Activated CD4-positive, alpha-beta memory T cell treated with anti-CD3 and anti-CD28 coated beads for 36 hours (primary cell): ENCODE measurements around the gene TNK2. TPM values are rescaled to one million over a fixed set of nuclear protein-coding genes. Genes with fewer than 3 reads are reported as not detected.
"Not testable (repeated sequence)": the region's sequence is repeated elsewhere in the genome, so short reads cannot be mapped to it uniquely, and the experiment has no call there.

ENCODE experiments used
- CTCF ChIA-PET: fragments of 350-600 bp; sonication (Branson Sonifier 250); formaldehyde crosslinking; loops from one replicate; lab custom pipeline; 2021; ENCODE audit warnings: antibody characterized with exemption, inconsistent platforms; lab: Charles Lee
- POLR2A ChIA-PET: fragments of 350-600 bp; sonication (Branson Sonifier 250); formaldehyde crosslinking; loops from one replicate; lab custom pipeline; 2021; ENCODE audit warnings: antibody characterized with exemption; lab: Charles Lee
- DNase-seq: peaks from one replicate; pipeline ENCODE4 v3.0.0-alpha.2; 2020
- H3K27ac Mint-ChIP-seq: one replicate; pipeline ENCODE4 v1.8.0; 2021; ENCODE audit warnings: mixed read lengths
- H3K27me3 Mint-ChIP-seq: one replicate; pipeline ENCODE4 v1.8.0; 2021; ENCODE audit warnings: mixed read lengths
- H3K36me3 Mint-ChIP-seq: one replicate; pipeline ENCODE4 v1.8.0; 2021; ENCODE audit warnings: mixed read lengths
- H3K4me1 Mint-ChIP-seq: one replicate; pipeline ENCODE4 v1.8.0; 2021; ENCODE audit warnings: low read depth, mixed read lengths
- H3K4me3 Mint-ChIP-seq: one replicate; pipeline ENCODE4 v1.8.0; 2021; ENCODE audit warnings: mild to moderate bottlenecking, mixed read lengths
- H3K9me3 Mint-ChIP-seq: one replicate; pipeline ENCODE4 v1.8.0; 2021; ENCODE audit warnings: mixed read lengths
- intact Hi-C: fragments of 100-400 bp; cut with micrococcal nuclease; formaldehyde crosslinking; loops from one replicate; pipeline ENCODE4 v1.15.1; 2023
- total RNA-seq, 2 experiments: library from RNA; stranded (reverse); gene quantifications; one replicate each; pipeline ENCODE4 v1.2.3, GENCODE V29; 2021

Gene TNK2
- total RNA-seq, result 10 to 100 TPM; 59.9 to 67.1 TPM

DNA sequence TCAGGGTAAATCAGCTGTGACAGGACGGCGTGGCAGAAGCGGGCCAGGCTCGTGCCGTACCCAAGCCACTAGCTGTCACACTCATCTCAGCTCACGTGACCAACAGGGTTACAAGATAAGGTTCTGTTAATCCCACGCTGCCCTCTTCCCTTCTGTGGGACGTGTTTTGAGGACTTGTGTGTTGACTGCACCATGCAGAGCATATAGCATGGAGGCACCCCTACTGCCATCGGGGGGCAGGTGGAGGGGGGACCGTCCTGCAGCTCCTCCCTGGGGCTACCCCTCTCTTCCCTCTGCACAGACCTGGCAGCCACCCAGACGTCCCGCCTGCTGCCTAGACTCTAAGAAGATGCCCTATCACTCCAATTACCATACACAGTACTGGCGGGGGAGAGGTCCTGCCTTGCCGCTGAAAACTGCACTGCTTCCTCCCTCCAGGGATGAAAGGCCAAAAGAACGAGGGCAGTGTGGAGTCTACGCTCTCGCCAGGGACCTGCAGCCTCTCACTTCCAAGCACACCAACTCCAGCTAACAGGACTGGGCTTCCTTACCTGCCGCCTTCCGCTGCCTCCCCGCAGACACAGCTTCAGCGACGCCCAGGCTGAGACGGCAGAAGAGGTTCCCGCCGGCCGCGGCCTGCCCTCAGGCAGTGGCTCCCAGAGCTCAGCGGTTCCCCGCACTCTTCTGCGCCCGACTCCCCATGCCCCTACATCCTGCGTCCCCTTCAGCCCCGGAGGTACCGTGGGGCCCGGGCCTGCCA is at the start of gene TNK2:
Gene TNK2, minus strand, starts transcription at position 618 of the 760 bp plus-strand sequence. CDS start 19,963 bp downstream, outside the sequence.
- H3K4me3 Mint-ChIP-seq, result peak within 1 kb of the TSS; percentile 92
- H3K36me3 Mint-ChIP-seq, result no peaks in the 10 kb centered on the region
- H3K4me1 Mint-ChIP-seq, result peaks cover 36% of the 10 kb centered on the region
- no peaks in the 10 kb centered on the region for H3K27me3 Mint-ChIP-seq
- POLR2A ChIA-PET, result interaction anchor here (0.9 to 4.0 kb wide), 4 partner anchors 9 to 56 kb away, joined by 3 to 51 read pairs (median 5); no protein-coding TSS in a partner anchor
- H3K27ac Mint-ChIP-seq, result peak within 1 kb of the TSS; percentile 99
- intact Hi-C loops, result loop anchor here (1.0 to 10.0 kb wide), 7 partner anchors 7 to 1221 kb away; partner anchors contain the start of genes FAM43A, NCBP2 and PPP1R2
- CTCF ChIA-PET, result interaction anchor here (1.5 to 6.0 kb wide), 6 partner anchors 8 to 638 kb away, joined by 4 to 109 read pairs (median 11); partner anchors contain the start of gene XXYLT1
- peak; percentile 77 for DNase-seq
- H3K9me3 Mint-ChIP-seq, result no peaks in the 10 kb centered on the region

DNA sequence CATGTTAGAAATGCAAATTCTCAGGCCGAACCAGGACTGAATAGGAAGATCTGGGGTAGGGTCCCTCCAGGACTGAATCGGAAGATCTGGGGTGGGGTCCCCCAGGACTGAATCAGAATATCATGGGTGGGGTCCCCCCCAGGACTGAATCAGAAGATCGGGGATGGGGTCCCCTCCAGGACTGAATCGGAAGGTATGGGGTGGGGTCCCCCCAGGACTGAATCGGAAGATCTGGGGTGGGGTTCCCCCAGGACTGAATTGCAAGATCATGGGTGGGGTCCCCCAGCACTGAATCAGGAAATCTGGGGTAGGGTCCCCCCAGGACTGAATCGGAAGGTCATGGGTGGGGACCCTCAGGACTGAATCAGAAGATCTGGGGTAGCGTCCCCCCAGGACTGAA is 48.2 kb upstream of the TNK2 start:
- intact Hi-C loops, result no loop called here
- no peak overlapping the region for H3K4me3 Mint-ChIP-seq
- peak overlapping the region; percentile 54 for H3K27ac Mint-ChIP-seq

DNA sequence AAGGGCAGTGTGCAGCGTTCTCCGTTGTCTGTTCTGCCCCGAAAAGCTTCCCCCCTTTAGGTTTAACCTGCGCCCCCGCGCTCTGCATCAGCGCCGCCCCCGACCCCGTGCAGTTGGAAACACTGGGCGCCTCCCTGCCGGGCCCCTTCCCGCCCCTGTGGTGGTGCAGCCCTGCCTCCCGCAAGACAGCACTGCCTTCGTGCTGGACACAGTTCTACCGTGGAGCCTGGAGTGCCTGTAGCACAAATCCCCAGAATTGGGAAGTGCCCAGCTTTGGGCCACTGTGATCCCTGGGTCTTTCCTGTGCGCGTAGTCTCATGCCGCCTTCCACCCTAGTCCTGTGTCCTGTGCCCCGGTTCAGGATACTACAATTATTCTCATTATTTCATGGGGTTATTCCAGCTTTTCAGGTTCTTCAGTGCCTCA is 47.1 kb upstream of the TNK2 start:
- DNase-seq, POLR2A ChIA-PET, H3K27me3 Mint-ChIP-seq, intact Hi-C loops, CTCF ChIA-PET, H3K9me3 Mint-ChIP-seq: not testable (repeated sequence)
- Mint-ChIP-seq H3K4me1 (peaks cover 31% of the 10 kb centered on the region), H3K36me3 (peaks cover 11% of the 10 kb centered on the region), H3K4me3 (peak overlapping the region; percentile 60), H3K27ac (peak overlapping the region; percentile 57)

More for the DNA sequence above, 48.2 kb upstream of the TNK2 start:
- no peak for DNase-seq
- Mint-ChIP-seq H3K36me3 (peaks cover 21% of the 10 kb centered on the region), H3K9me3 (no peaks in the 10 kb centered on the region), H3K27me3 (no peaks in the 10 kb centered on the region), H3K4me1 (peaks cover 29% of the 10 kb centered on the region)
- ChIA-PET CTCF (no interaction called here), POLR2A (no interaction called here)

DNA sequence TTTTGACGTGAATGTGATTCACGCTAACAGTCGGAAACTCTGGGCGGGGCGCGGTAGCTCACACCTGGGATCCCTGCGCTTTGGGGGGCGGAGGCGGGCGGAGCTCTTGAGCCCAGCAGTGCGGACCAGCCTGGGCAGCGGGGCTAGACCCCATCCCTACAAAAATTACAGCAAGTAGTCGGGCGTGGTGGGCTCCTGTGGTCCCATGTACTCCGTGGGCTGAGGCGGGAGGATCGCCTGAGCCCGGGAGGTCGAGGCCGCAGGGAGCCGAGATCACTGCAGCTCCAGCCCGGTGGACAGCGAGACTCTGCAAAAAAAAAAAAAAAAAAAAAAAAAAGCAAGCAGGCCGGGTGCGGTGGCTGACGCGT is 46.4 kb upstream of the TNK2 start:
- H3K9me3 Mint-ChIP-seq, POLR2A ChIA-PET, intact Hi-C loops, DNase-seq, CTCF ChIA-PET, H3K27me3 Mint-ChIP-seq: not testable (repeated sequence)
- Mint-ChIP-seq H3K27ac (peak overlapping the region; percentile 90), H3K4me1 (peaks cover 31% of the 10 kb centered on the region), H3K4me3 (peak overlapping the region; percentile 81), H3K36me3 (peaks cover 11% of the 10 kb centered on the region)

DNA sequence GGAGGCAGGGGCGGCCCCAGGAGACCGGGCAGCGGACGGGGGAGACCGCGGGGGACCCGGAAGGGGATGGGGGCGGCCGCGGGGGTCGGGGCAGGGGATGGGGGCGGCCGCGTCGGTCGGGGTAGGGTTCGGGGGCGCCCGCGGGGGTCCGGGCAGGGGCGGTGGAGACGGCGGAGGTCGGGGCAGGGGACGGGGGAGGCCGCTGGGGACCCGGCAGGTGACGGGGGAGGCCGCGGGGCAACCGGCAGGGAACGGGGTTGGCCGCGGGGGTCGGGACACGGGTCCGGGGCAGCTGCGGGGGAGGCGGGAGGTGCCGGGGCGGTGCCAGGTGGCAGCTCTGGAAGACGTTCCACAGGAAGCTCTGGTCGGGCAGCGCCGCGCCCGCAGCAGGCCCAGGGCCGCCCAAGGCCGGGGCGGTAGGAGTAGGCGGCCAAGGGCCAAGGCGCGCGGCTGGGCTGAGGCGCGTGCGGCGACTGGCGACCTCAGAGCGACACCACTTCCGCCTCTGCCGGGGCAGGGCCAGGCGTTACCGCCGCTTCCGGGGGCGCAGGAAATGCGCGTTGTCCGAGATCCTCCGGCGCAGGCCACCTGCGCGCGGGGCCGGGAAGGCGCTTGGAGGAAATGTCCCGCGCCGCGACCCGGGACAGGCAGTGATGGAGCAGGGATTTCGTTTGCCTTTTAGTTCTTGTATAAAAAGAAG is 45.9 kb upstream of the TNK2 start:
- CTCF ChIA-PET, POLR2A ChIA-PET, H3K9me3 Mint-ChIP-seq, H3K36me3 Mint-ChIP-seq, H3K27me3 Mint-ChIP-seq, intact Hi-C loops: not testable (repeated sequence)
- H3K4me3 Mint-ChIP-seq, result peak overlapping the region; percentile 81
- H3K4me1 Mint-ChIP-seq, result peaks cover 29% of the 10 kb centered on the region
- peak overlapping the region; percentile 90 for H3K27ac Mint-ChIP-seq
- DNase-seq, result peak; percentile 91

DNA sequence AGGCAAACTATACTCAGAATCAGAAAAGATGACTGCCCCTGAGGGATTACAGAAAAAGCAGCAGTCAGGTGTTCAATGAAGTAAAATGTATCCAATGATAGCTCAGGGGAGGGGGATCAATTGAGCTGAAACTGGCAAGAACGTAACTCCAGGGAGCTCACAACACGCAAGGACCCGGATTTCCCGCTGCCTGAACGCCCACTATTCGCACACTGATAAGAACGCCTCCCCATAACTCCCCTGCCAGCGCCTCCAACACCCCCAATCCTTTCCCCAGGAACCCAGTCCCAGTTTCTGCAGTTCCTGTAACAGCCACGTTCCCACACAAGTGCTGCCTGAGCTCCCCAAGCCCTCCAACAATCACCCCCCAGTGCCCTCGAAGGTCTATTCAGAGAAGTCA is 44.2 kb upstream of the TNK2 start:
- H3K27ac Mint-ChIP-seq, H3K9me3 Mint-ChIP-seq, H3K27me3 Mint-ChIP-seq, POLR2A ChIA-PET, DNase-seq, CTCF ChIA-PET, H3K36me3 Mint-ChIP-seq, intact Hi-C loops: not testable (repeated sequence)
- peaks cover 25% of the 10 kb centered on the region for H3K4me1 Mint-ChIP-seq
- H3K4me3 Mint-ChIP-seq, result peak overlapping the region; percentile 42

DNA sequence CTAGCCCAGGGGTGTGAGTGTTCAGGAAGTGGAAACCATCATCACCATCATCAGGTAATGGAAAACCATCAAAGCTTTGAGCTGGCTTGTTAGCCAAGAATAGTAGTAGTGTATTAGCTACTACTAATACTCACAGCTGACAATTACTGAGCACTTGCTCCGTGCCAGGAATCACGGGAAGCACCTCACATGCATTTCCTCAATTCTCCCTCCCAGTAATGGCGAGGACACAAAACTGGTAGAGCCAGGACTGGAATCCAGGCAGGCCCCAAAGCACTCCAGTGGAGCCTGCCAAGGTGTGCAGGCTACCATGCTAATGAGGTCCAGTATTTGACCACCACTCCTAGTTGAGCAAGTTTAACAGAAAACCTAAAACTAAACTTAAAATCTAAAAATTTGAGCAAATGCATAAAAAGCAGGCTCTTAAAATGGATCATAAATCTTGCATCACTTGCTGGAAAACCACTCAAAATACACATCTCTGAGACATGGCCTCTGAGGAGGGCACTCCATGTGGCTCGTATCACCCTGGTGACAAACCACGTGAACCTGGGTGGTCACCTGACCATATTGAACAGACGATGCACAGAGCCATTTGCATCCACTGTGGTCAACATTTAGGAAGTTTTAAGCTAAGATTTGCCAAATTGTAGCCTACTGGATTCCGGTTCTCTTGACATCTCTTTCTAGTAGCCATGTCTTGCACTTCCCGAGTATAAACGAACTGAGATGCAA is 43.3 kb upstream of the TNK2 start:
- H3K27ac Mint-ChIP-seq, CTCF ChIA-PET, H3K9me3 Mint-ChIP-seq, H3K36me3 Mint-ChIP-seq, H3K4me3 Mint-ChIP-seq, H3K27me3 Mint-ChIP-seq, POLR2A ChIA-PET, DNase-seq, intact Hi-C loops: not testable (repeated sequence)
- H3K4me1 Mint-ChIP-seq, result peaks cover 25% of the 10 kb centered on the region

DNA sequence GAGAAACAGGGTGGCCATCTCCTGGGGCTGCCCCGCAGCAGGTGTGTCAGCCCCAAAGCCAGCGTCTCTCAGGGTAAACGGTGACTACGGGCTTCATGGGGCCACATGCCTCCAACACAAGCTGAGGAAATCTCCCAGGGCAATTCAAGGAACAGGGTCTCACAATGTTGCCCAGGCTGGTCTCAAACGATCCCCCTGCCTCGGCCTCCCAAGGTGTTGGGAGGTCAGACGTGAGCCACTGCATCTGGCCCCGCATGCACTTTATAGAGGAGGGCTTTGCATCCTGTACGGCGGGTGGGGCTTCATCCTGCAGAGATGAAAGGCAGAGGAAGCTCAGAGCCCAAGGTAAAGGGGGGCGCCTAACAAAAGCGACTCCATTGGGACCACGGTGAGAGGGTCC is 42.4 kb upstream of the TNK2 start:
- H3K4me3 Mint-ChIP-seq, H3K27me3 Mint-ChIP-seq, POLR2A ChIA-PET, DNase-seq, H3K36me3 Mint-ChIP-seq, H3K9me3 Mint-ChIP-seq, CTCF ChIA-PET, intact Hi-C loops, H3K27ac Mint-ChIP-seq: not testable (repeated sequence)
- peaks cover 16% of the 10 kb centered on the region for H3K4me1 Mint-ChIP-seq

DNA sequence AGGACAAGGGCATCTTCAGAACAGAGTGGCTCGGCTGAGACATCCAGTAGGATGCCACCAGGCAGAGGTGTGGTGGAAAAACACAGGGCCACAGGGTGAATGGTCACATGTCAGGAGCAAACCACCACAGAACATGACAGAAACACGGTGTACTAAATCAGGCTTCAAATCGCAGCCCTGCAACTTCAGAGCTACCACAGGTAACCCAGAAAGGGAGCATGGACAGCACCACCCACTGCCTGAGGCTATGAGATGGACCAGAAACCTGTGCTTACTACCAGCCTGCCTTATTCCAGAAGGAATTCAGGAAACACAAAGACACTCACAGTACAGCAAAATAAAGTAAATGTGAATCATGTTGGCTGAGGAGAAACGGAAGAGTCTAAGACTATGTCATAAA is 41.8 kb upstream of the TNK2 start:
- intact Hi-C loops, CTCF ChIA-PET, H3K9me3 Mint-ChIP-seq: not testable (repeated sequence)

DNA sequence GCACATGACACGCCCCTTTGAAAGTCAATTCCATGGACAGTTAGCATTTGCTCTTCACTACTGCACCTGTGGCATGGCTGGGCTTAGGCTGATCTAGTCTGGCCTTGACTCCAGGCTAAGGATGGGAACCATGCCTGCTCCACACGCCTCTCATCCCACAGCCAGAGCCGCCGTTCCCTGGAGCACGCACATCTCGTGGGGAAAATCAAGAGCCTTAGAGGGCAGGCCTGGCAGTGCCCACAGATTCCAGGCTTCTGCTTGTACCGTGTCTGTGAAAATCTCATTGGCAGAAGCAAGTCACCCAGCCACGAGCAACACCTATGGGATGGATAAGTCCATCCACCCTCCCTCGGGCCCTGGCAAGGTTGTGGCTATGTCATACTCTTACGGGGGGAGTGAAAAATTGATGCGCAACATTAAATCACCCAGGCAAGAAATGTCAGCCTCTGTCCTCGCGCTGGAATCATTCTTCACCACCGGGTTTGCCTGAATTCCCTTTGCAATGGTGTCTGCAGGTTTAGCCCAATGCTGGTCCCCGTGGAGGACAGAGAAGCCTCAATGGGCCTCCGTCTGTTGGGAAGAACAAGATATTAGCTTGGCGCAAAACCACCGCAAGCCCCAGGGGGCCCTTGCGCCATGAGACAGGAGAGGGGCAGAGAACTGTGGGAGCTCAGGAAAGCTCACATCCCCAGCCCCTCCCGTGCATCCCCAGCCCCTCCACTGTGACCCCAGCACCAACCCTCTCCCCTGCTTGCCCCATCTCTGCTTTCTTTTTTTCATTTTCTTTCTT is 38.8 kb upstream of the TNK2 start:
- DNase-seq, H3K27ac Mint-ChIP-seq, intact Hi-C loops, POLR2A ChIA-PET, H3K4me3 Mint-ChIP-seq, H3K4me1 Mint-ChIP-seq, H3K27me3 Mint-ChIP-seq, CTCF ChIA-PET, H3K9me3 Mint-ChIP-seq: not testable (repeated sequence)
- peaks cover 23% of the 10 kb centered on the region for H3K36me3 Mint-ChIP-seq

More for the DNA sequence above, 41.8 kb upstream of the TNK2 start:
- peaks cover 11% of the 10 kb centered on the region for H3K36me3 Mint-ChIP-seq
- DNase-seq, POLR2A ChIA-PET, H3K4me3 Mint-ChIP-seq, H3K27me3 Mint-ChIP-seq, H3K27ac Mint-ChIP-seq: not testable (repeated sequence)
- H3K4me1 Mint-ChIP-seq, result peaks cover 11% of the 10 kb centered on the region

DNA sequence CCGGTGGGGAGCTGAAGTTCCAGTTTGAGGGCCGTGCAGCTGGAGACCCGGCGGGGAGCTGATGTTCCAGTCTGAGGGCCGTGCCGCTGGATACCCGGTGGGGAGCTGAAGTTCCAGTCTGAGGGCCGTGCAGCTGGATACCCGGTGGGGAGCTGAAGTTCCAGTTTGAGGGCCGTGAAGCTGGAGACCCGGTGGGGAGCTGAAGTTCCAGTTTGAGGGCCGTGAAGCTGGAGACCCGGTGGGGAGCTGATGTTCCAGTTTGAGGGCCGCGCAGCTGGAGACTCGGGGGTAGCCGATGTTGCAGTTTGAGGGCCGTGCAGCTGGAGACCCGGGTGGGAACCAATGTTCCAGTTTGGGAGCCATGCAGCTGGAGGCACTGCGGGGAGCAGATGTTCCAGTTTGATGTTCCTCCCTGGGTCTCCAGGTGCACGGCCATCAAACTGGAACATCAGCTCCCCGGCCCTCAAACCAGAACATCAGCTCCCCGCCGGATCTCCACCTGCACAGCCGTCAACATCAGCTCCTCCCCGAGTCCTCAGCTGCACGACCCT is 33.0 kb upstream of the TNK2 start:
- CTCF ChIA-PET, result interaction anchor here (1.0 to 1.8 kb wide), 3 partner anchors 26 to 63 kb away, joined by 4 to 9 read pairs (median 5); no protein-coding TSS in a partner anchor
- H3K9me3 Mint-ChIP-seq, POLR2A ChIA-PET, H3K27me3 Mint-ChIP-seq, intact Hi-C loops, H3K4me1 Mint-ChIP-seq, H3K4me3 Mint-ChIP-seq, DNase-seq, H3K27ac Mint-ChIP-seq: not testable (repeated sequence)
- peaks cover 35% of the 10 kb centered on the region for H3K36me3 Mint-ChIP-seq
